HG03460 (cell line): ENCODE results near the gene RACK1.

Source experiments
- ATAC-seq: cut with Tn5 transposase; IDR thresholded peaks from one replicate; pipeline ENCODE4 v1.9.1; 2021; ENCODE audit not compliant: unreplicated experiment

The RACK1 gene

DNA sequence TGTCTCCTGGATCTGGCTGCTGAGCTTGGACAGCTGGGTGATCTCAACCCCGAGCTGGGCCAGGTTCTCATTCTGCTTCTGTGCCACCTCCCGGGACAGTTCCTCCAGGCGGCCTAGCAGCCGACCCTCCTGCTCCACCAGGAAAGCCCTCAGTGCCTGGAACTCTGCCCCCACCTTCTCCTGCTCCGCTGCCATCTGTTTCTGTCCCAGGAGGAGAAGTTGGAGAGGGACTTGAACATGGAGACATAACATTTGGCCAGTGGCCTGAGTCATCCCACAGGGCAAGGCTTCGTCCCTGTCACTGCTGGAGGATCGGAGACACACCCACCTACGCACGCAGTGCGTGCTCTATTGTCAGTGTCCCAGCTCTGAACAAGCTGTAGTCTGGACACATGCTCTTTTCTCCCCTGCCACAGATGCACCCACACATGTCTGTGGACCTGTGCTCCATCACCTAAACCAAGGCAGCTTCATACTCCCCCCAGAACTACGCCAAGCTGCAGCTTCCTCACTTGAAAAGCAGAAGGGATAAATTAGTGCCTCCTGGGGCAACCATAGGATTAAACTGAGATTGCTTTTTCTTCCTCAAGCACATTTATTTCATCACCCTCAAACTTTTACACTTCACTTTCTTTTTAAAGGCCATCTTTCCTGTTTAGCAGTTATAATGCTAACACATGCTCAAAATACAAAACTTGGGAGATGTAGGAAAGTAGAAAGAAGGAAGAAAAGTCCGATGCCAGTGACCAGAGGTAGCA, 43.6 kb downstream of the RACK1 start:
- ATAC-seq = no peak

DNA sequence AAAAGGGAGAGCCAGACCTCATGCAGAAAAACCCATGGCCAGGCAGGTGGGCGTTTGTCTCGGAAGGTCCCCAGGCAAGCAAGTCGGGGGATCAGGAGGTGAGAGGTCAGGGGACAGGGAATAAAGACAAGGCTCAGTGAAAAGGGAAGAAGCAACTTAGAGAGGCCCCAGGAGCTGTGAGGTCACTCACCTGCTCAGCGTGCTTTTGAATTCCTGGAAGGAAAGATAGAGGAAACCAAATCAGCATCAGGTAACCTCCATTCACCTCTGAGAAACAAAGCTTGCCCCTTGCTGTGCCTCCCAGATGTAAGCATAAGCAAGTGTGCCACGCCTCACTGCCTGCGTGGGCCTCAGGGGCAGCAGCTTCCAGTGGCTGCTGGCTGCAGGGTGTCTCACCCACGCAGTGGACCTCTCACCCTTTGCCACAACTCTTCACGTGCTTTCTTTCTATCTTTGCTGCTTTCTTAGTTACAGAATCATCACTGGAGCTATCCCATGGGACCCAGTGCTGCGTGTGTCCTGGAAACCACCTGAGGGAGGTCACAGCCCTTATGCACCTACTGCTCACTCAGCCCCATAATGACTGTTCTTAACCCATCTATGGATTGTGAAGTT, 44.7 kb downstream of the RACK1 start:
- ATAC-seq = peak; percentile 73

DNA sequence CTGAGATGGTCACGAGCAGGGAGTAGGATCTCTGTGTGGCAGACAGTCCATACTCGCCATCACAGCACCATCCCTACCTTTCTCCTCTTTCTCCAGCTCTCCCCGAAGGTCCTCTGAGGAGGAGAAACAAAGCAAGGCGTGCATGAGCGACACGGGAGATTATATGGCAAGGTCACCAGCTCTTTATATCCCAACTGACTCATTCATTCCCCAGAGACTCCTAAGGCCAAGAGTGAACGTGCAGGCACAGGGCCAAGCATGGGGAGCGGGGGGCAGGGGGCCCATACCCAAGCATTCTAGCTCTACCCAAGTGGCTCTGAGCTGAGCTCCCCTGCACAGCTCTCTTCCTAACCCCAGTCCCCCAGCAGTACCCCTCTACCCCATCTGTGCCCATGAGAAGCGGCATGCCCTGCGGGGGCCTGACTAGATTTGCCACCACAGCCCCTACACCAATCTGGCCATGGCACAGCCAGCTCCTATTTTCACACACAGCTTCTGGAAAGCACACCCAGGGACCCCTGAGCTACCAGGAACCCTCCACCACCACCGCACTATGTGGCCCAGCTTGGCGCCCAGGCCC, 45.5 kb downstream of the RACK1 start:
- ATAC-seq = no peak

DNA sequence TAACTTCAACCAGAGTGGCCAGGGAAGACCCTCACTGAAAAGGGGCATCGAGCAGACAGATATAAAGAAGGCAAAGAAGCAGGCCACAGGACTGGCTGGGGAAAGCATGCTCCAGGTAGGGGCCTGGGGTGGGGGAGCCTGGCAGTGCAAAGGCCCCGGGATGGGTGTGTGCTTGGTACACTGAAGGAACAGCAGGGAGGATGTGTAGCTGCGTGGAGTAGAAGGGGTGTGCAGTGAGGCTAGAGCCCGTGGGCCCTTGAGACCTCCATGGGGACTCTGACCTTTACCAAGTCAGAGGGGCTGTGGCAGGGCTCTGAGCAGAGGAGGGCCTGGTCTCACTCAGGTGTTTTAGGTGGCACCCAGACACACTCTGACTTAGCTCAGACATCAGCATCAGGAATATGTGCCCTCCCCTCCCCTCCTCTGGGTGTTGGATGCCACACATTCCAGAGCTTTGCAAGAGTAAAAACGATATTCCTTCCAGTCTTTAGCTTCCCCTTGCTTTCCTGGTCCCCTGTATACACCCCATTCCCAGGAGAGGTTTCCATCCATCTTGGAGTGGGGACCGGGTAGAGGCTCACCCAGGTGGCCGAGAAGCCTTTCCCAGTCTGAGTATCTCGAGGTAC, 46.3 kb downstream of the RACK1 start:
- no peak for ATAC-seq

DNA sequence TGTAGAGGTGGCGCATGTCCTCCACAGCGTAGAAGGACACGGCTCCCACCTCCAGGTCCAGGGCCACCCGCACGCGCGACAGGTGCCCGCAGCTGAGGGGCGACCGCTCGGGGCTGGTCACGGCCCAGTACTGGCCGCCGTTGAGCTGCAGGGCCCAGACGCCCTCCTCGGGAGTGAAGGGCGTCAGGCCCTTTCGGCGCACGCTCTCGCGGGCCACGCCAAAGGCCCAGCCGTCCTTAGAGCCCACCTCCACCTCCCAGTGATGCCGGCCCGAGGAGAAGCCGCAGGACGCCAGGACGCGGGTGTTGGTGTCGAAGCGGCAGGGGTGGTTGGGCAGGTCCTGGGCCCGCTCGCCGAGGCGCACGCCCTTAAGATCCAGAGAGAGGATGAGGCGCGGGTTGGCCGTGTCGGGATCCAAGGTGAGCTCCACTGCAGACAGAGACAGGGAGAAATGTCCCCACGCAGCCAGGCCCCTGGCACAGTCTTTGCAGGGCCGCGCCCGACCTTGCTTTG, 48.4 kb downstream of the RACK1 start:
- ATAC-seq = no peak

DNA sequence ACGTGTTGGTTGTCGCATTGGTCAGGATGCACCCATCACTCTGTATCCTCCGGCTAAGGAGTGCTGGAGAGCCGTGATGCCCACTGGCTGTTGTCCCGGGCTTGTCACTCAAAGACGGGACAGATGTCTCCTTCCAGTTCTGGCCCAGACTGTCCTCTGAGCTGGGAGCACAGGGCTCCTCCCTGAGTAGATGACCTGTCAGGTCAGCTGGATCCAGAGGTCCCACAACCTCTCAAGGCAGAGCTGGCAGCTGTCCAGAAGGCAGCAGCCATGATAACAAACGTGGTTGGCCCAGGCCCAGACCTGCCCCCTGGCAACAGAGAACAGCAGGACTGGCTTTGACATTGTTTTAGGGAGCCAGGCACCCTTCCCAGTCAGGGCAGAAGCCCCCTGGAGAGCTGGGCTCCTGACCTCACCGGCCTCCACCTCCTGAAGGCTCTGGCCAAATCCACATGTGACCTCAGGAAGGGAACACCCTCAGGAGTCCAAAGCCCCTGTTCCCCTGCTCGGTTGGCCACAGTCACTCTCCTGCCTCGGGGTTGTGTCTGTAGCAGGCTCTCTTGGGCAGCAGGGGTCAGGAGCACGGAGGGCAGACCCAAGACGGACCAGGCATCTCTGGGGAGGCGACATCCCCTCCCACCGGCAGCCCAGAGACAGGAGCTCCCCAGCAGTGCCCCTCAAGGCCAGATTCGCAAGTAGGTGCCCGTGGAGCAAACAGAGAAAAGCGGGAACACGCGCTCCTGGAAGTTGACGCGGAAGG, 49.0 kb downstream of the RACK1 start:
- ATAC-seq = no peak

DNA sequence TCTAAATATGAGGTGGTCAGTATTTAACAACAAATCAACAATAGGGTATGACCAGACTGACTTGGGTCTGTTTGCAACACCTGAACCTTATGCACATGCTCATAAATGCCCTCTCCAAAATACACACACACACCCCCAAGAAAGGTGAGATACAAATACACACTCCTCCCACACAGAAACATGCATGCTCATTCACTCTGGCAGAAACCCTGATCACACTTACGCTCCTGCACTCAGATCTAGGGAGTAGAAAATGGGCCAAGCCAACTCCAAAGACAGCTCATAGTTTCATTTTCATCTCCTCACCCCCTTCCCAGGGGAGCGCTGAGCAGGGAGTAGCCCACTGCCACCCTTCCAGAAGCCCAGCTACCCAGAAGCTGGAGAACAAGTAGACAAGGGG, 50.0 kb downstream of the RACK1 start:
- ATAC-seq = no peak

DNA sequence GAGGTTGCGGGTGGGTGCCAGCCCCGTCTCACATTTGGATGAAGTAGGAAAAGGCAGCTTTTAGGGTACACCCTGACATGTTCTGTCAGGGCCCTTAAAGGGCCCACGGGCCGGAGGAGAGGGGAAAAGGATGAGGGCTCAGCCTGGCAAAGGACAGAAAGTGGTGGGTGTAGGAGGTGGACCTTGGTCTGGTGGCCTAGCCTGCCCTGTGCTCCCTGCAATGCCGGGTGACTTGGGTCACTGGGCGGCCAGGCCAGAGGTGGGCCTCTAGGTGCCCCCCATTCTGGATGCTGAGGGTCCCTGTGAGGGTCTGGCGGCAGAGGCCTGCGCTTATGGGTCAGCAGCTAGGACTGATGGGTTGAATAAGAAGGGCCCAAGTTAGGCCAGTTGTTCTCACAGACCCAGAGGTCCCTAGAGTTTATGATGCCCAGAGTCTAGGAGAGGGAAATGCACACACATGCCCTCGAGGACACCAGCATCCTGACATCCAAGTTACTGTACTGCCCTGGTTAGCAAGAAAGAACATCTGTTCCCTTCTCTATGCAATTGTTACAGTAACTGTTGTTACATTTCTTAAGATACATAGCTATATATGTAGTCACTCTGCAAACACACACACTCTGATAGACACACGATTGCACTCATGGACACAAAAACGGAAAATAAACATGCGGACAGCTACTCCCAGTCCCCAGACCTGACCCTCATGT, 51.2 kb downstream of the RACK1 start:
- ATAC-seq = no peak

DNA sequence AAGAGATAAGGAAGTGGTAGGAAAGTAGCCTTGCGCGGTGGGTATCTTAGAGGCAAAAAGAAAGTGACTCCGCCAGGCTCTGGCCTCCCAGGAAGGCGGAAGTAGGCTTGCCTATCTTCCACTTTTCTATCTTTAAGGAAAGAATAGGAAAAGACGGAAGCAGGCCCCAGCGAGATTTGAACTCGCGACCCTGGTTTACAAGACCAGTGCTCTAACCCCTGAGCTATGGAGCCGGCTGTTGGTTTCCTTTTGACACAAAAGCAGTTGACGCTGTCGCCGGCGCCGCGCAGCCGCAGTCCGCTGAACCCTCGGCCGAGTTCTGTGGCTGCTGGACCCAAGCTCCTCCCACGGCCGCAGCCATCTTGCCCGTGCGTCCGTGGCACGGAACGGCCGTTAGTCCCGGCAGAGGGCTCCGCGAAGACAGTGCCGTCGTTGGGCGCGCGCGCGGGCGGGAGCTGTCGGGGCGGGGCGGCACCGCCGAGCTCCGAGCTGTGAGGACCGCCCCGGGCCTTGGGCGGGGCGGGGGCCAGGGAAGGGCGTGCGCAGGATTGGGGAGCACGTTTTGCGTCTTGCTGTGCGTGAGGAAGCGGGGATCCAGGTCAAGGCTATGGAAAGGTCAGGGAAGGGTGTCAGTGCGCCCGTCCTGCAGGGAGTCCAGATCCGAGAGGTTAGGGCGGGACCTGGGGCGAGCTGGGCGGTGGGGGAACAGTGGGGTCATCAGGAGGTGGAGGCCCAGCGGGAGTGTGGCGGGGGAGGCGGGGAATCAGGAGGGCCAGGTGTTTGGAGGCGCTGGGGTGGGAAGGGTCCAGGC, 52.0 kb downstream of the RACK1 start:
- ATAC-seq = peak; percentile 46

DNA sequence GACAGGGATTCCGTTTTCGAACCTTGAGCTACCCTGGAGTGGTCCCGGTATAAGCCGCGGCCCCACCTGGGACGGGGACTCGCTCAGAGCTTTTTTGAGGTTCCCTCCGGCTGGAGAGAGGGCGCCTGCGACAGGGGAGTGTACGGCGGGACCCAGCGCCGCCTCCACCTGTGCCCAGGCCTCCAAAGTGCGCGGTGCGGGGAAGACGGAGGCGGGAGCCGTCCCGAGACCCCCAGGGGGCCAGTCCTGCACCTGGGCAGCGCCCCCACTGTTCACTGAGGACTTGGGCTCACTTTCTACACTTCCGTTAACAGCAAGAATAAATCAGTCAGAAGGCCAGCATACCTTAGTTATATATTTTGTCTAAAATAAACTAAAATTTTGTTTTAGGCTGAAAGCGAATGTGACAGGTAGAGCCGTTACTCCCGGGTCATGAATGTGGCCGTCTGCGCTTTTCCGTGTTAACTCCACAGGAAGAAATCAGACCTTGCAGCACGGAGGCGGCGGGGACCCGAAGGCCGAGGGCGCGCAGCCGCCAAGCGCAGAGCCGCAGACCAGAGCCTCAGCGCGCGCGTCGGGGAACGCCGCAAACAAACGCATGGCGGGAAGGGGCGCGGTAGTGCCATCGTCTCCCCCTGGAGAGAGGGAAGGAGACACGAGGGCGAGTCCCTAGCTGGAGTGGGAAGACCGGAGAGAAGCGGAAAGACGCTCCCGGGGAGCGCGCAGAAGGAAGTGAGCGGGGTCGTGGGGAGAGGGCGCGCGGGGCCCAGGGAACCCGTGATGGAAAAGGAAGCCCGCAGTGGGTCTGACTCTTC, 52.8 kb downstream of the RACK1 start:
- peak; percentile 5 for ATAC-seq

DNA sequence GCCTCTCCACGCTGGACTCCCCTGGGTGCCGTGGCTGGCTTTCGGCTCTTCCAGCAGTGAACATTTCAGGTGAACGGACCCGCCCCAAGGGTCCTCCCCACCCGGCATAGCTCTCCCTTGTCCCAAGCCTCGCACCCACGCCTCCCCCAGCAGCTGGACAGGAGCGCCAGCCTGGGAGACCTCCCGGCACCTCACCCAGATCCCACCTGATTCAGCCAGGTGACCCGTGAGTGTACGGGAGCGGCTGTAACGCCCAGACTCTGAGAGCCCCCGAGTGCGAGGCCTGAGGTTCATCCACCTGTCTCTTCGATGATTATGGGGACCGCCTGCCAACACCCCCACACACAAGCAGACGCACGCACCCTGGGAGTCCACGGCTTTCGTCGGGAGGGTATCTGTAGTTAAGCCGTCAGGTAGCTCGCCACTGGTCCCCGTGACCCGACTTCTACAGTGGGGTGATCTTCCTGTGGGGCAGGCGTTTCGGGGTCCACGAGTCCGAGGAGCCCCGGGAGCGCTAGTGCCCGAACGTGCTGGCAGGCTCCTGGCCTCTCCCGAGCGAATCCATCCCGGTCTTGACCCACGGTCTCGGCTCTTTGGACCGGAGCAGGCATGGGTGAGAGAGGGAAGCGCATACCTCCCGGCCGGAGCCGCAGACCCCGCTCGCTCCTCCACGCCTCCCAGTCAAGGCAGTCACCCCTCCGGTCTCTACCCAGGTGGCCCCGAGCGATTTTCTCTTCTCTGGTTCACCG, 53.6 kb downstream of the RACK1 start:
- no peak for ATAC-seq

DNA sequence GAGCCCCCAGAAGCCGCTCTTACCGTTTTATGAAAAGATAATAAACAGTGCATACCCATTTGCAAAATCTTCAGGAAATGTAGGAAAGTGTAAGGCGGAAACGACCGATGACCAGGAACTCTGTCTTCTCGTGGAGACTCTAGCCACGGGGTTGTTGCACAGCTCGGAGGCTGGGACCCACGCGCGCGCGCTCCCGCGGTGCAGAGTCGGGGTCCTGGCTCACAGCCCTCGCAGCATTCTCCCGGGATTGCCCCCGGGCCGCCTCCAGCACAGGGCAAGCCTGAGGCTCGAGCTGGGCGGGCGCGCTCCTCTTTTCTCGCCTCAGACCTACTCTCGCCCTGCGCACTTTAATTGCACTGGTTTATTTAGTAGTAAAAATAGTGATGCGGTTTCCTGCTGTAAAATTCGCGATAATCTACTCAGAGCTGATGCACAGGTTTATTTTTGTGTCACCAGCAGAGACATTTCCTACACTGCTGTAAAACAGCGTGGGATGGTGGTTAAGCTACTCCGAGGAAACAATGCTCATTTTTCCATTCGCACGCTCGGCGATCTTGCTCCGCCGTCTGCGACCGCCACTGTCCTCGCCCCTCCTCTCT, 54.2 kb downstream of the RACK1 start:
- no peak for ATAC-seq

DNA sequence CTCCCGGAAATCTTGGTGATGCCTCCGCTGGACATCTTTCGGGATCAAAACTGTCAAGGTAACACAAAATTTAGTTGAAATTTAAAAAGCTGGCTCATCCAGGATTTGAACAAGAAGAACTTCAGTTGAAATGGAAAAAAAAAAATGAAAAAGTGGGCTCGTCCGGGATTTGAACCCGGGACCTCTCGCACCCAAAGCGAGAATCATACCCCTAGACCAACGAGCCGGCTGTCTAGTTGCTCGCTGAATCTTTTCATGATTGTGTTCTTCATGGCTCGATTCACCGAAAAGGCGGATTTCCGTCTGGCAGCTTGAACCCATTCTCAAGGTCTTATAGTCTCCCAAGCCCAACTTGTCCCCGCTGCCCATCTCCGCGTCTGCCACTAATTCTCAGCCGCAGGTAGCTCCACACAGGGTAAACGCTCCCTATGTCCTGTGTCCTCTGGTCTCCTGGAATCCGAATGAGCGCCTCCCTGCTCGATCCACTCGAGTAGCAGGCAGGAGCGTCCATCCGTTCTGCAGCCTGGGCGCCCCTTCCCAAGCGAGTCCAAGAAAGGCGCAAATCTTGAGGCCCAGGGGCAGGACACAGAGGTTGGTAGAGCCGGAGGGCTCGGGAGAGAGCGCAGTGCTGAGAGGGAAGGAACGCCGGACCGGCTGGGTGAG, 54.9 kb downstream of the RACK1 start:
- ATAC-seq = no peak

DNA sequence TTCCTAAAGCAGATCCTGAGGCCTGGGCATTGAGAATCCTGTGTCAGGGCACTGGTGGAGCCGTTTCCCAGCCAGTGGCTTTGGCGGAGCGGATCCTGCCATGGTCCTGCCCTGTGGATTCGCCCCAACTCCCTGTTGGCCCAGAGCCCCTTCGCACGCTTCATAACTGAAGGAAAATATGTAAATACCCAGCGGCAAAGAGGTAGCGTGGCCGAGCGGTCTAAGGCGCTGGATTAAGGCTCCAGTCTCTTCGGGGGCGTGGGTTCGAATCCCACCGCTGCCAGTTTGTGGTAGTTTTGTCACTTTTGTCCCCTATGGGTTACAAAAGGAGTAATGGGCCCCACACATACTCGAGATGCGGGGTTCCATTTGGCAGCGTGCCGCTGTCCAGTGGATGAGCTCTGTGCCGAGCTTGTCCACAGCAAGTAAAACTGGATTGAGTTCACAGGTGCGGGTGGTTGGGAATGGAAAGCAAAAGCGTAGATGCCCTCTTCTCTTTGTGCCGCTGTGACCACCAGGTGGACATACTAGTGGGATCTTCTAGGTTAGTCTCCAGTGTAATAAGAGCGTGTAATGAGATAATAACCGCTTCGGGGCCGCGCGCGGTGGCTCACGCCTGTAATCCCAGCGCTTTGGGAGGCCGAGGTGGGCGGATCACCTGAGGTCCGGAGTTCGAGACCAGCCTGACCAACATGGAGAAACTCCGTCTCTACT, 56.0 kb downstream of the RACK1 start:
- no peak for ATAC-seq

DNA sequence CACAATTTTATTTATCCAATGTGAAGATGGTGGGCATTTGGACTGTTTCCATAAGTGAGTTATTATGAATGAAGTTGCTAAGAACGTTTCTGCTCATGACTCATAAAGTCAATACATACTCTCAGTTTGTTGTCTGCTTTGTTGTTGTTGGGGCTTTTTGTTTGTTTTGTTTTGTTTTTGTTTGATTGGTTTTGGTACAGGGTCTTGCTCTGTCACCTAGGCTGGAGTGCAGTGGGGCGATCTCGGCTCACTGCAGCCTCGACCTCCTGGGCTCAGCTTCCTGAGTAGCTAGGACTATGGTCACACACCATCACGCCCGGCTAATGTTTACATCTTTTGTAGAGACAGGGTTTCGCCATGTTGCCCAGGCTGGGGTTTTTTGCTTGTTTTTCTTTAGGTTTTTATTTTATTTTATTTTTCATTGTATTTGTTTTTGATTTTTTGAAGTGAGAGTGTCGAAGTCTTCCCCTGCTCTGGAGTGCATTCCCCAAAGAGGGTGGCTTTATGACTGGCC, 56.7 kb downstream of the RACK1 start:
- no peak for ATAC-seq
